ENCODE data around the gene MANSC1.

The MANSC1 gene

GRCh38 chr12:12380949-12381593, 31.0 kb upstream of the MANSC1 start:
- H3K4me1 ChIP-seq (ENCODE audit: control insufficient read depth in 1 of 2, insufficient read depth in 1 of 2, low read depth in 1 of 2, low read length in 1 of 2) = peaks cover 41 to 43% of the 10 kb centered on the region in 2 experiments
- no peak overlapping the region for H3K27ac ChIP-seq
- no peak for TF ChIP-seq CTCF (IDR thresholded peaks at IDR 0.05)
- H3K4me3 ChIP-seq (ENCODE audit: low read depth in 1 of 2, low read length in 1 of 2) = no peak overlapping the region
- H3K36me3 ChIP-seq = no peaks in the 10 kb centered on the region
- H3K27me3 ChIP-seq = no peaks in the 10 kb centered on the region
- H3K9me3 ChIP-seq = no peaks in the 10 kb centered on the region

GRCh38 chr12:12379831-12380730, 30.0 kb upstream of the MANSC1 start:
- H3K4me1 ChIP-seq (ENCODE audit: control insufficient read depth in 1 of 2, insufficient read depth in 1 of 2, low read depth in 1 of 2, low read length in 1 of 2) = peaks cover 36% of the 10 kb centered on the region in 2 experiments
- H3K4me3 ChIP-seq (ENCODE audit: low read depth in 1 of 2, low read length in 1 of 2) = no peak overlapping the region
- H3K36me3 ChIP-seq = no peaks in the 10 kb centered on the region
- no peaks in the 10 kb centered on the region for H3K27me3 ChIP-seq
- H3K27ac ChIP-seq = peak overlapping the region; percentile 80
- no peak for TF ChIP-seq CTCF (IDR thresholded peaks at IDR 0.05)
- H3K9me3 ChIP-seq = no peaks in the 10 kb centered on the region

GRCh38 chr12:12378616-12379015, 28.6 kb upstream of the MANSC1 start:
- H3K9me3 ChIP-seq = no peaks in the 10 kb centered on the region
- no peaks in the 10 kb centered on the region for H3K36me3 ChIP-seq
- no peaks in the 10 kb centered on the region for H3K27me3 ChIP-seq
- peaks cover 22% of the 10 kb centered on the region in 2 experiments for H3K4me1 ChIP-seq (ENCODE audit: control insufficient read depth in 1 of 2, insufficient read depth in 1 of 2, low read depth in 1 of 2, low read length in 1 of 2)
- H3K4me3 ChIP-seq (ENCODE audit: low read depth in 1 of 2, low read length in 1 of 2) = no peak overlapping the region
- no peak overlapping the region for H3K27ac ChIP-seq
- TF ChIP-seq CTCF (IDR thresholded peaks at IDR 0.05) = no peak

GRCh38 chr12:12376646-12377448, 26.8 kb upstream of the MANSC1 start:
- H3K4me1 ChIP-seq (ENCODE audit: control insufficient read depth in 1 of 2, insufficient read depth in 1 of 2, low read depth in 1 of 2, low read length in 1 of 2) = peaks cover 16% of the 10 kb centered on the region in 2 experiments
- H3K9me3 ChIP-seq = no peaks in the 10 kb centered on the region
- no peak overlapping the region for H3K27ac ChIP-seq
- H3K27me3 ChIP-seq = no peaks in the 10 kb centered on the region
- H3K36me3 ChIP-seq = peaks cover 7% of the 10 kb centered on the region
- TF ChIP-seq CTCF (IDR thresholded peaks at IDR 0.05) = peak; percentile 78
- no peak overlapping the region for H3K4me3 ChIP-seq (ENCODE audit: low read depth in 1 of 2, low read length in 1 of 2)

DNA sequence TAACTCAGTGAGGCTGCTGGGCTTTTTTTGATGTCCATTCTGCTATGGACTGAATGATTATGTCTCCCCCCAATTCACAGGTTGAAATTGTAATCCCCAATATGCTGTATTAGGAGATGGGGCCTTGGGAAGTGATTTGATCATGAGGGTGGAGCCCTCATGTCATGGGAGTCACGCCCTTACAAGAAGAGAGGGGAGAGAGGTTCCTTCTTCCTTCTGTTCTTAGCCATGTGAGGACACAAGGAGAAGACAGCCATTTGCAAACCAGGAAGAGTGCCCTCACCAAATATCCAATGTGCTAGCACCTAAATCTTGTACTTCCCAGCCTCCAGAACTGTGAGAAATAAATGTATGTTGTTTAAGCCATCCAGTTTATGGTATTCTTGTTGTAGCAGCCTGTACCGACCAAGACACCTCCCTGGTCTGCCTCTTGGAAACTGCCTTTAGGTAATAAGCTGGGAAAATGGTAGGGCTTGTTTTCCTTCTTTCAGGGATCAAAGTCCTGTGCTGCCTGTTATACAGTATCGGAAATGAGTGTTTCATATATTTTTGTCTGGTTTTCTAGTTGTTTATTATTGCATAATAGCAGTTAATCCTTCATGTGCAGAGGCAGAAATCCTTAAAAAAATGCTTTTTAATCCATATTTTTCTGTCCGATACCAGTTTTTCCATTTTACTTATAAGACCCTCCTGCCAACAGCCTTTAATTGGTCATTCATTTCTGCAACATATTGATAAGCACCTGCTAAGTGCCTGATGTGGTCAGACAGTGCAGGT, 23.1 kb upstream of the MANSC1 start:
- TF ChIP-seq CTCF (IDR thresholded peaks at IDR 0.05) = no peak

More for the DNA sequence above, 23.1 kb upstream of the MANSC1 start:
- Histone ChIP-seq H3K9me3 (no peaks in the 10 kb centered on the region), H3K27me3 (no peaks in the 10 kb centered on the region), H3K4me3 (ENCODE audit: low read depth in 1 of 2, low read length in 1 of 2) (no peak overlapping the region), H3K36me3 (peaks cover 7% of the 10 kb centered on the region), H3K27ac (peak overlapping the region; percentile 5), H3K4me1 (ENCODE audit: control insufficient read depth in 1 of 2, insufficient read depth in 1 of 2, low read depth in 1 of 2, low read length in 1 of 2) (no peaks in the 10 kb centered on the region)
